Osteocyte (in vitro differentiated cells): ENCODE data around the gene CHN1. TPM values are rescaled to one million over a fixed set of nuclear protein-coding genes. Genes with fewer than 3 reads are reported as not detected.

Experiments
- DNase-seq: peaks from one replicate; pipeline ENCODE4 v3.0.0; 2021; ENCODE audit warnings: mixed read lengths; ENCODE audit not compliant: unreplicated experiment; ENCODE audit errors: extremely low spot score
- H3K27ac Mint-ChIP-seq: one replicate; pipeline ENCODE4 v1.8.0; 2021; ENCODE audit warnings: mild to moderate bottlenecking, mixed read lengths; ENCODE audit not compliant: unreplicated experiment
- H3K27me3 Mint-ChIP-seq: one replicate; pipeline ENCODE4 v1.8.0; 2021; ENCODE audit warnings: mixed read lengths; ENCODE audit not compliant: unreplicated experiment
- H3K36me3 Mint-ChIP-seq: one replicate; pipeline ENCODE4 v1.8.0; 2021; ENCODE audit warnings: mixed read lengths; ENCODE audit not compliant: unreplicated experiment
- H3K4me1 Mint-ChIP-seq: one replicate; pipeline ENCODE4 v1.8.0; 2021; ENCODE audit warnings: mixed read lengths; ENCODE audit not compliant: unreplicated experiment
- H3K4me3 Mint-ChIP-seq: one replicate; pipeline ENCODE4 v1.8.0; 2021; ENCODE audit warnings: mild to moderate bottlenecking, moderate library complexity, mixed read lengths; ENCODE audit not compliant: unreplicated experiment
- H3K9me3 Mint-ChIP-seq: one replicate; pipeline ENCODE4 v1.8.0; 2021; ENCODE audit warnings: mixed read lengths; ENCODE audit not compliant: unreplicated experiment
- CTCF ChIP-seq: fragments of 200-600 bp; sonication (generic); IDR thresholded peaks from 2 replicates; pipeline ENCODE4 v1.5.0; 2021; ENCODE audit warnings: antibody characterized with exemption, mild to moderate bottlenecking, moderate library complexity
- total RNA-seq: library from RNA; stranded (reverse); gene quantifications from 2 replicates; pipeline ENCODE4 v1.2.1, GENCODE V29; 2021

Gene CHN1
- total RNA-seq, 1 donor from 2014 or later: 22.3 TPM

- Mint-ChIP-seq H3K4me3 (no peak overlapping the region), H3K9me3 (no peaks in the 10 kb centered on the region), H3K27me3 (no peaks in the 10 kb centered on the region), H3K27ac (peak overlapping the region; percentile 92), H3K36me3 (no peaks in the 10 kb centered on the region), H3K4me1 (peaks cover 55% of the 10 kb centered on the region)
- DNase-seq: no peak
- TF ChIP-seq CTCF: no peak
Observed at GRCh38 chr2:174773215-174773614, 232.0 kb downstream of the CHN1 start.

GRCh38 chr2:174772472-174772801 is 232.7 kb downstream of the CHN1 start:
- Mint-ChIP-seq H3K9me3 (no peaks in the 10 kb centered on the region), H3K36me3 (no peaks in the 10 kb centered on the region), H3K27me3 (no peaks in the 10 kb centered on the region), H3K4me3 (no peak overlapping the region), H3K27ac (peak overlapping the region; percentile 92), H3K4me1 (peaks cover 49% of the 10 kb centered on the region)
- no peak for DNase-seq
- TF ChIP-seq CTCF: no peak

GRCh38 chr2:174771631-174772471 is 233.3 kb downstream of the CHN1 start:
- Mint-ChIP-seq H3K4me1 (peaks cover 47% of the 10 kb centered on the region), H3K36me3 (no peaks in the 10 kb centered on the region), H3K27me3 (no peaks in the 10 kb centered on the region), H3K4me3 (no peak overlapping the region), H3K27ac (peak overlapping the region; percentile 92), H3K9me3 (no peaks in the 10 kb centered on the region)
- no peak for TF ChIP-seq CTCF
- peak; percentile 92 for DNase-seq

GRCh38 chr2:174771136-174771535 is 234.0 kb downstream of the CHN1 start:
- no peak overlapping the region for H3K4me3 Mint-ChIP-seq
- no peak for TF ChIP-seq CTCF
- H3K4me1 Mint-ChIP-seq: peaks cover 45% of the 10 kb centered on the region
- H3K27ac Mint-ChIP-seq: peak overlapping the region; percentile 92
- H3K36me3 Mint-ChIP-seq: no peaks in the 10 kb centered on the region
- no peaks in the 10 kb centered on the region for H3K9me3 Mint-ChIP-seq
- H3K27me3 Mint-ChIP-seq: no peaks in the 10 kb centered on the region
- no peak for DNase-seq

- no peaks in the 10 kb centered on the region for H3K36me3 Mint-ChIP-seq
- no peaks in the 10 kb centered on the region for H3K27me3 Mint-ChIP-seq
- no peak overlapping the region for H3K27ac Mint-ChIP-seq
- H3K4me1 Mint-ChIP-seq: peaks cover 62% of the 10 kb centered on the region
- no peak for TF ChIP-seq CTCF
- no peak overlapping the region for H3K4me3 Mint-ChIP-seq
- no peaks in the 10 kb centered on the region for H3K9me3 Mint-ChIP-seq
- DNase-seq: no peak
Observed at GRCh38 chr2:174768557-174768956, 236.6 kb downstream of the CHN1 start.
